GM13977 (cell line): ENCODE results near the gene LRRN4CL.
A peak's percentile ranks its signal among the peaks of the same experiment; 100 is the strongest.
"Not testable (repeated sequence)": the region's sequence is repeated elsewhere in the genome, so short reads cannot be mapped to it uniquely, and the experiment has no call there.

Experiments used
- DNase-seq: peaks from one replicate; pipeline ENCODE4 v3.0.0; 2012; ENCODE audit warnings: low spot score
- CTCF ChIP-seq: IDR thresholded peaks from 2 replicates; pipeline ENCODE4 v1.5.1; 2012; ENCODE audit warnings: mild to moderate bottlenecking, control low read depth; ENCODE audit not compliant: insufficient read depth; ENCODE audit errors: extremely low read depth, missing control alignments
- in situ Hi-C: fragments of 300-500 bp; cut with MboI; formaldehyde crosslinking; loops from one replicate; pipeline ENCODE4 v1.12.0; 2022; ENCODE audit warnings: low sequenced_read_pairs, low pct_unique_long_range_greater_than_20kb, mixed read lengths, inconsistent platforms; ENCODE audit not compliant: unreplicated experiment

The LRRN4CL gene

GRCh38 chr11:62689421-62690183 lies at the start of gene LRRN4CL:
LRRN4CL (minus strand) TSS chr11:62689530; CDS start chr11:62688508, 1,022 bp downstream.
- in situ Hi-C loops, result no loop called here
- TF ChIP-seq CTCF, result no peak
- no peak for DNase-seq

DNA sequence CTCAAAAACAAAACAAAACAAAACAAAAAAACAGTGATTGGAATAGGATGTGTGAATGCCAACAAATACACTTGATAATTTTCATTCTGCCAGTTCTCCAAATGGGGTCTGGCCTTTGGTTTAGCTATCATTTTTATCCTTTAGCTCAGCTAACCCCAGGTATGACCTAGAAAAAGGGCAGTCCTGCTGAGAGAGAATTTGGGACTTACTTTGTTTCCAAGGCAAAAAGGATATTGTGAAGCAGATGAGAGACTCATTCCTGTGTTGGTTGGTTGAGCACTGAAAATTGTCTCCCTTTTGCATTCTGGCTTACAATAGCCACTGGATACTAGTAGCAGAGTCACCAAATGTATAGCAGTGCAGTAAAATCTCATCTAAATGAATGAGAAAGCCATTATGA lies 47.9 kb upstream of the LRRN4CL start:
- no peak for TF ChIP-seq CTCF
- in situ Hi-C loops, result no loop called here
- DNase-seq, result no peak

- in situ Hi-C loops, result no loop called here
- no peak for TF ChIP-seq CTCF
- no peak for DNase-seq
Measured at GRCh38 chr11:62732830-62733229, 43.5 kb upstream of the LRRN4CL start.

GRCh38 chr11:62730076-62730475 lies 40.7 kb upstream of the LRRN4CL start:
- in situ Hi-C loops, DNase-seq: not testable (repeated sequence)

DNA sequence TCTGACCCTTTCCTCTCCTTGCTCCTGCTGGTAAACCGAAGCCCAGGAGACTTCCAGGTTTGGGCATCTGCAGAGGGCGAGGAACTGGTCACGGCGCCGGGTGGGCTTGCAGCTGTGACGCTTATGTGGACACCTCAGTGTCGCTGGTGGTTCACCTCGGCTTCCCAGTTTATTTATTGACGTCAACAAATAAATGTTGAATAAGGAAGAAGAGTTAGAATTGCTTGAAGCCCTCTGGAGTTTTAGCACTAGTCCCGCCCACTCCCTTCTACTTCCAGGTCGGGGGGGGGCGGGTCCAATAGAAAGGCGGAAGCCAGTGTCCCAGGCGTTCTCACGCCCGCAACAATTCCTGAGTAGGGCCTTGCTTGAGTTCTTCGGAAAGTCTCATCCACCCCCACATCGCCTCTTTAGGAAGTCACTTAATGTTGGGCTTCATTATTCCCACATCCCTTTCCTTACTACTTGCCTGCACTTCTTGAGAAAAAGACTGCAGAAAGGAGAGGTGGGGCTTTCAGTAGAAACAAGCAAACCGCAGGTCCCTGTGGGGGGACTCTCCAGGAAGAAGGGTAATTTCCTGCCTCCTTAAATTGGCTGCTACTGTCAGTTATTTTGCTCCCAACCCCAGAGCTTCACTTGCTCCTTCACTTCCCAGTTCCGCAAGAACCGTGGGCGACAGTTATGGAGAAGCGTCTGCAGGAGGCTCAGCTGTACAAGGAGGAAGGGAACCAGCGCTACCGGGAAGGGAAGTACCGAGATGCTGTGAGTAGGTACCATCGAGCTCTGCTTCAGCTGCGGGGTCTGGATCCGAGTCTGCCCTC lies 39.0 kb upstream of the LRRN4CL start, which contains the start of gene TTC9C:
TTC9C (plus strand) TSS at position 316 of the 818 bp plus-strand sequence; CDS start at position 679, 363 bp downstream.
- TF ChIP-seq CTCF, result no peak
- in situ Hi-C loops, result no loop called here
- peak; percentile 77 for DNase-seq

DNA sequence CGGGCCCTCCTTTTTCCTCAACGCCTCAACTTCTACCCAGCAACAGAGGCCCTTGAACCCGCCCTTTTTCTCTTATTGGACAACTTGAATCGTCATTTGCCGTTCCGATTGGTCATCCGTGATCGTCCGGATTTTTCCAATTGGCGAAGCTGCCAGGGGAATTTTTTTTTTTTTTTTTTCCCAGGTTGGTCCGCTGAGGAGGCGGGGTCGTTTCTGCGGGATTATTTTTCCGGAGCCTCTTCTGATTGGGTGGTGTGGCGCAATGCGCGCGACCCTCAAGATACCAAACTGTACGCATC lies 38.5 kb upstream of the LRRN4CL start:
- in situ Hi-C loops, result no loop called here
- no peak for TF ChIP-seq CTCF
- peak; percentile 90 for DNase-seq

DNA sequence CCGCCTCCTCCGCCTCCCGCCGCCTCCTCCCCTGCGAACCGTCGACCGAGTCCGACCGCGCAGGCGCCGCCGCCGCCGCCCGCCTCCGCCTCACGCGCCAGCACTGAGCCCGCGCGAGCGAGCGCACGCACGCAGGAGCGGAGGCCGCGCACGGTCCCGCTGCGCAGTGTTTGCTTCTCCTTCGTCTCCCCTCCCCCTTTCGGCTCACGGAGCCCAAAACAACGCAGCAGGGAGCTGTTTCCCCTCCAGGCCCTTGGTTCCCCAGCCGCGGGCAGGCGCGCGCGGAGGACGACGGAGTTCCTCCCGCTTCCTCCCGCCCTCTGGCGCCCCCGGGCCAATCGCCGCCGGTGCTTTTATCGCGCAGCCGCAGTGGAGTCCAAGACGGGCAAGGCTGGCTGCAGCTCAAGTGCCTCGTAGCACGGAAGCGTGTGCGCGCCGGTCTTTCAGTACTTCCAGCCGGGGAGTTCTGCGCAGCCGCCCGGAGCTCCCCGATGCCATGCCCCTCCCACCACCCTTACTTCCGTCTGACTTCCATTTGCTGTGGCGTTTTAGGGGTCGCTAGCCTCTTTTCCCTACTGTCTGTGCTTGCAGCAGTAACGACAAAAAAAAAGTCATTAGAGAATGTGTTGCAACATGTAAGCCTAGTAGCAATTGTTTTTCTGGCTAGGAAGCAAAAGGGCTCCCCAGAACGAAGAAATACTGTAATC lies 38.0 kb upstream of the LRRN4CL start, which contains the start of gene HNRNPUL2:
HNRNPUL2 (minus strand) TSS at position 293 of the 707 bp plus-strand sequence. CDS start 301 bp downstream, outside the sequence.
- DNase-seq, result peak; percentile 99
- in situ Hi-C loops, result no loop called here
- TF ChIP-seq CTCF, result no peak
